Muscle layer of duodenum (tissue), 2 donors: Measurements from ENCODE around the gene LEPROT.

Experiments used
- H3K27ac ChIP-seq: one replicate; pipeline ENCODE4 v1.7.0; 2013; ENCODE audit warnings: mild to moderate bottlenecking, low read length
- H3K27me3 ChIP-seq: one replicate; pipeline ENCODE4 v1.7.0; 2013; ENCODE audit warnings: low read depth, mild to moderate bottlenecking, control low read depth, low read length
- H3K36me3 ChIP-seq, 2 donors: one replicate each; pipeline ENCODE4 v1.7.0; 2013; ENCODE audit warnings: low read length in 2 of 2, control low read depth in 1 of 2, mild to moderate bottlenecking in 1 of 2; ENCODE audit not compliant: insufficient read depth in 2 of 2, control insufficient read depth in 1 of 2
- H3K4me1 ChIP-seq, 2 donors: one replicate each; pipeline ENCODE4 v1.7.0; 2013; ENCODE audit warnings: low read length in 2 of 2, mild to moderate bottlenecking in 2 of 2, control low read depth in 1 of 2, moderate library complexity in 1 of 2; ENCODE audit not compliant: insufficient read depth in 2 of 2, control insufficient read depth in 1 of 2
- H3K4me3 ChIP-seq, 2 donors: one replicate each; pipeline ENCODE4 v1.7.0; 2013; ENCODE audit warnings: low read length in 2 of 2, low read depth in 1 of 2, mild to moderate bottlenecking in 1 of 2
- H3K9me3 ChIP-seq, 2 donors: one replicate each; pipeline ENCODE4 v1.7.0; 2013; ENCODE audit warnings: low read length in 2 of 2, control low read depth in 1 of 2, mild to moderate bottlenecking in 1 of 2; ENCODE audit not compliant: control insufficient read depth in 1 of 2
- donor health status: healthy.

LEPROT gene

GRCh38 chr1:65467536-65467935 is 47.1 kb downstream of the LEPROT start:
- Histone ChIP-seq H3K4me3 (no peak overlapping the region), H3K27ac (no peak overlapping the region), H3K4me1 (peaks cover 0 to 4% of the 10 kb centered on the region in 2 donors), H3K9me3 (no peaks in the 10 kb centered on the region), H3K27me3 (no peaks in the 10 kb centered on the region), H3K36me3 (no peaks in the 10 kb centered on the region)

GRCh38 chr1:65469126-65469888 is 48.8 kb downstream of the LEPROT start:
- H3K4me1 ChIP-seq = peaks cover 0 to 4% of the 10 kb centered on the region in 2 donors
- H3K36me3 ChIP-seq = no peaks in the 10 kb centered on the region
- H3K4me3 ChIP-seq = no peak overlapping the region
- H3K27me3 ChIP-seq = no peaks in the 10 kb centered on the region
- H3K9me3 ChIP-seq = no peaks in the 10 kb centered on the region
- no peak overlapping the region for H3K27ac ChIP-seq

GRCh38 chr1:65469889-65470340 is 49.4 kb downstream of the LEPROT start:
- Histone ChIP-seq H3K27ac (no peak overlapping the region), H3K4me1 (peaks cover 0 to 4% of the 10 kb centered on the region in 2 donors), H3K36me3 (no peaks in the 10 kb centered on the region), H3K9me3 (no peaks in the 10 kb centered on the region), H3K4me3 (no peak overlapping the region), H3K27me3 (no peaks in the 10 kb centered on the region)

- H3K27ac ChIP-seq = no peak overlapping the region
- no peaks in the 10 kb centered on the region for H3K27me3 ChIP-seq
- no peak overlapping the region for H3K4me3 ChIP-seq
- no peaks in the 10 kb centered on the region for H3K36me3 ChIP-seq
- no peaks in the 10 kb centered on the region for H3K9me3 ChIP-seq
- H3K4me1 ChIP-seq = peaks cover 0 to 4% of the 10 kb centered on the region in 2 donors
Measured at GRCh38 chr1:65470766-65471165, 50.3 kb downstream of the LEPROT start.

GRCh38 chr1:65471213-65471833 is 50.9 kb downstream of the LEPROT start:
- no peak overlapping the region for H3K27ac ChIP-seq
- peaks cover 0 to 4% of the 10 kb centered on the region in 2 donors for H3K4me1 ChIP-seq
- H3K9me3 ChIP-seq = no peaks in the 10 kb centered on the region
- no peaks in the 10 kb centered on the region for H3K36me3 ChIP-seq
- H3K4me3 ChIP-seq = no peak overlapping the region
- H3K27me3 ChIP-seq = no peaks in the 10 kb centered on the region

GRCh38 chr1:65471861-65472332 is 51.4 kb downstream of the LEPROT start:
- H3K4me1 ChIP-seq = peaks cover 0 to 4% of the 10 kb centered on the region in 2 donors
- no peak overlapping the region for H3K4me3 ChIP-seq
- H3K36me3 ChIP-seq = no peaks in the 10 kb centered on the region
- no peaks in the 10 kb centered on the region for H3K9me3 ChIP-seq
- H3K27me3 ChIP-seq = no peaks in the 10 kb centered on the region
- no peak overlapping the region for H3K27ac ChIP-seq

GRCh38 chr1:65476327-65476726 is 55.9 kb downstream of the LEPROT start:
- Histone ChIP-seq H3K4me3 (no peak overlapping the region), H3K27ac (no peak overlapping the region), H3K27me3 (no peaks in the 10 kb centered on the region), H3K9me3 (no peaks in the 10 kb centered on the region), H3K4me1 (no peaks in the 10 kb centered on the region), H3K36me3 (no peaks in the 10 kb centered on the region)

- Histone ChIP-seq H3K36me3 (no peaks in the 10 kb centered on the region), H3K9me3 (no peaks in the 10 kb centered on the region), H3K27ac (no peak overlapping the region), H3K4me3 (no peak overlapping the region), H3K27me3 (no peaks in the 10 kb centered on the region), H3K4me1 (no peaks in the 10 kb centered on the region)
Measured at GRCh38 chr1:65477414-65478378, 57.2 kb downstream of the LEPROT start.

GRCh38 chr1:65478379-65479026 is 58.0 kb downstream of the LEPROT start:
- no peaks in the 10 kb centered on the region for H3K9me3 ChIP-seq
- no peaks in the 10 kb centered on the region for H3K4me1 ChIP-seq
- H3K27me3 ChIP-seq = no peaks in the 10 kb centered on the region
- no peaks in the 10 kb centered on the region for H3K36me3 ChIP-seq
- H3K27ac ChIP-seq = no peak overlapping the region
- H3K4me3 ChIP-seq = no peak overlapping the region

- Histone ChIP-seq H3K9me3 (no peaks in the 10 kb centered on the region), H3K27me3 (no peaks in the 10 kb centered on the region)
Measured at GRCh38 chr1:65479554-65480204, 59.2 kb downstream of the LEPROT start.

More at GRCh38 chr1:65479554-65480204, 59.2 kb downstream of the LEPROT start:
- Histone ChIP-seq H3K4me1 (no peaks in the 10 kb centered on the region), H3K36me3 (no peaks in the 10 kb centered on the region), H3K4me3 (no peak overlapping the region), H3K27ac (no peak overlapping the region)
